Left lung (tissue), 10 donors: Measurements from ENCODE around the gene PCSK5. TPM values are rescaled to one million over a fixed set of nuclear protein-coding genes. Genes with fewer than 3 reads are reported as not detected.

Experiments used
- ATAC-seq: fragments of 200-7000 bp; cut with Tn5 transposase; one replicate; pipeline ENCODE4 v1.9.1; 2020; ENCODE audit warnings: moderate library complexity
- DNase-seq, 4 donors: peaks; one replicate each; pipeline ENCODE4 v3.0.0-alpha.2; 2013 to 2020
- H3K27ac ChIP-seq, 2 donors: fragments of 200-600 bp; sonication (generic) in 1 of 2; one replicate each; pipeline versions ENCODE4 v1.5.0 to v1.8.0; 2020 to 2021
- H3K27me3 ChIP-seq, 2 donors: fragments of 200-600 bp; sonication (generic) in 1 of 2; one replicate each; pipeline versions ENCODE4 v1.5.0 to v1.8.0; 2020 to 2021
- H3K36me3 ChIP-seq, 2 donors: fragments of 200-600 bp; sonication (generic) in 1 of 2; one replicate each; pipeline versions ENCODE4 v1.5.0 to v1.8.0; 2020 to 2021
- H3K4me1 ChIP-seq, 2 donors: fragments of 200-600 bp; one replicate each; pipeline ENCODE4 v1.8.0; 2021
- H3K4me3 ChIP-seq, 2 donors: fragments of 200-600 bp; sonication (generic) in 1 of 2; one replicate each; pipeline versions ENCODE4 v1.5.0 to v1.8.0; 2020 to 2021; ENCODE audit warnings: mild to moderate bottlenecking in 1 of 2
- H3K9me3 ChIP-seq, 2 donors: fragments of 200-600 bp; sonication (generic) in 1 of 2; one replicate each; pipeline versions ENCODE4 v1.5.0 to v1.8.0; 2020 to 2021
- intact Hi-C, 2 donors: fragments of 100-400 bp; cut with DNase I; formaldehyde crosslinking; loops; one replicate each; pipeline versions ENCODE4 v1.11.2 to v1.14.2; 2022
- polyA plus RNA-seq, 6 donors: library from polyadenylated mRNA; unstranded; fragments of 120-200 nt; gene quantifications; one replicate each; pipeline ENCODE4 v1.2.1, GENCODE V29; 2013; ENCODE audit not compliant: insufficient read length in 6 of 6
- total RNA-seq, 2 donors: library from RNA; stranded (reverse); fragmentation: NEBNext Ultra II Directional; extraction: Animal tissue kit (Norgen Biotek cat#: 25700); gene quantifications; one replicate each; pipeline ENCODE4 v1.2.1, GENCODE V29; 2021
- TF ChIP-seq, protein P1 (sequence below), 2 donors: fragments of 200-600 bp; sonication (generic) in 1 of 2; IDR thresholded peaks; one replicate each; pipeline versions ENCODE4 v1.5.0 to v1.8.0; 2021; ENCODE audit warnings: antibody characterized with exemption in 2 of 2
- donor health status: DM: no; HTN: yes; CAD: no.
- donor health status: DM: no; HTN: no; CAD: no.

PCSK5 gene
- total and polyA plus RNA-seq, 8 donors = 6.8 to 20.3 (median 11.3) TPM

GRCh38 chr9:76115396-76115795 is 224.9 kb downstream of the PCSK5 start:
- intact Hi-C loops = no loop called here
- H3K4me1 ChIP-seq = peaks cover 0 to 1% of the 10 kb centered on the region in 2 donors
- no peak for ATAC-seq

DNA sequence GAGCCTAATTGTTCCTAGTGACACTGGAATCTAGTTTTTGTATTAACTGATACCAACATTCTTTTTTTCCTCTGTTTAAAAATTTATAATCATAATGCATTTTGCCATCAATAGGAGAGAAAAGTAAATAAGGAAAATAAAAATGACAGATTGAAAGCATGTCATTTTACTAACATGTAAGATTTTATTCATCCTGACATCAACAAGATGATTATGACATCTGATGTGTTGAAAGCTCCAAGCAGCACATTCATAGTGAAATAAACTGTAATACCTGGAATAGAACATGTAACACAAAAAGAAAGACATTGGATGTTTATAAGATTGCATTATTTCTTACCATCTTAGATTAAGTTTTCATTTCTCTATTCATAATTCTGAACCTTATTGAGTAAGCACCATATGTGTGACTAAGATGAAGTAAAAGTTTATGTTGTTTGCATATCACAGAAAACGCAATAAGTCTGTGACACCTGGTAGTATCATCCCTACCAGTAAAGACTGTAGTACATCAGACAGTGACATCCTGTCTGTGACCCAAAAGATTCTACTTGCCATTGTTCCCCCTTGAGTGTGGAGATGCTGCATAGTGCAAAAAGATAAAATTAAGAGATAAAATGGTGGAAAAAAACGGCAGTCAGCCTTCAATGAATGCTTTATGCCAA is 225.6 kb downstream of the PCSK5 start:
- H3K27ac ChIP-seq = no peak overlapping the region
- H3K36me3 ChIP-seq = no peaks in the 10 kb centered on the region
- H3K9me3 ChIP-seq = no peaks in the 10 kb centered on the region
- intact Hi-C loops = no loop called here
- no peaks in the 10 kb centered on the region for H3K4me1 ChIP-seq
- DNase-seq (no peak), ATAC-seq (no peak)
- TF ChIP-seq, protein P1, sequence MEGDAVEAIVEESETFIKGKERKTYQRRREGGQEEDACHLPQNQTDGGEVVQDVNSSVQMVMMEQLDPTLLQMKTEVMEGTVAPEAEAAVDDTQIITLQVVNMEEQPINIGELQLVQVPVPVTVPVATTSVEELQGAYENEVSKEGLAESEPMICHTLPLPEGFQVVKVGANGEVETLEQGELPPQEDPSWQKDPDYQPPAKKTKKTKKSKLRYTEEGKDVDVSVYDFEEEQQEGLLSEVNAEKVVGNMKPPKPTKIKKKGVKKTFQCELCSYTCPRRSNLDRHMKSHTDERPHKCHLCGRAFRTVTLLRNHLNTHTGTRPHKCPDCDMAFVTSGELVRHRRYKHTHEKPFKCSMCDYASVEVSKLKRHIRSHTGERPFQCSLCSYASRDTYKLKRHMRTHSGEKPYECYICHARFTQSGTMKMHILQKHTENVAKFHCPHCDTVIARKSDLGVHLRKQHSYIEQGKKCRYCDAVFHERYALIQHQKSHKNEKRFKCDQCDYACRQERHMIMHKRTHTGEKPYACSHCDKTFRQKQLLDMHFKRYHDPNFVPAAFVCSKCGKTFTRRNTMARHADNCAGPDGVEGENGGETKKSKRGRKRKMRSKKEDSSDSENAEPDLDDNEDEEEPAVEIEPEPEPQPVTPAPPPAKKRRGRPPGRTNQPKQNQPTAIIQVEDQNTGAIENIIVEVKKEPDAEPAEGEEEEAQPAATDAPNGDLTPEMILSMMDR (IDR thresholded peaks at IDR 0.05) = no peak
- no peaks in the 10 kb centered on the region for H3K27me3 ChIP-seq
- no peak overlapping the region for H3K4me3 ChIP-seq

More at GRCh38 chr9:76115396-76115795, 224.9 kb downstream of the PCSK5 start:
- TF ChIP-seq, protein P1 (IDR thresholded peaks at IDR 0.05) = no peak
- no peak for DNase-seq
- Histone ChIP-seq H3K27me3 (no peaks in the 10 kb centered on the region), H3K36me3 (no peaks in the 10 kb centered on the region), H3K27ac (no peak overlapping the region), H3K4me3 (no peak overlapping the region), H3K9me3 (no peaks in the 10 kb centered on the region)

- no peaks in the 10 kb centered on the region for H3K27me3 ChIP-seq
- H3K36me3 ChIP-seq = no peaks in the 10 kb centered on the region
- no peak overlapping the region for H3K4me3 ChIP-seq
- DNase-seq (no peak), ATAC-seq (no peak)
- no peaks in the 10 kb centered on the region for H3K4me1 ChIP-seq
- H3K9me3 ChIP-seq = no peaks in the 10 kb centered on the region
- TF ChIP-seq, protein P1 (IDR thresholded peaks at IDR 0.05) = no peak
- intact Hi-C loops = no loop called here
- H3K27ac ChIP-seq = no peak overlapping the region
Measured at GRCh38 chr9:76116913-76117312, 226.4 kb downstream of the PCSK5 start.

GRCh38 chr9:76127637-76128036 is 237.2 kb downstream of the PCSK5 start:
- no peaks in the 10 kb centered on the region for H3K9me3 ChIP-seq
- no peak for DNase-seq
- H3K36me3 ChIP-seq = no peaks in the 10 kb centered on the region
- TF ChIP-seq, protein P1 (IDR thresholded peaks at IDR 0.05) = no peak
- H3K27me3 ChIP-seq = no peaks in the 10 kb centered on the region
- intact Hi-C loops = no loop called here
- no peak overlapping the region for H3K4me3 ChIP-seq
- no peak overlapping the region for H3K27ac ChIP-seq
- no peaks in the 10 kb centered on the region for H3K4me1 ChIP-seq
- no peak for ATAC-seq

DNA sequence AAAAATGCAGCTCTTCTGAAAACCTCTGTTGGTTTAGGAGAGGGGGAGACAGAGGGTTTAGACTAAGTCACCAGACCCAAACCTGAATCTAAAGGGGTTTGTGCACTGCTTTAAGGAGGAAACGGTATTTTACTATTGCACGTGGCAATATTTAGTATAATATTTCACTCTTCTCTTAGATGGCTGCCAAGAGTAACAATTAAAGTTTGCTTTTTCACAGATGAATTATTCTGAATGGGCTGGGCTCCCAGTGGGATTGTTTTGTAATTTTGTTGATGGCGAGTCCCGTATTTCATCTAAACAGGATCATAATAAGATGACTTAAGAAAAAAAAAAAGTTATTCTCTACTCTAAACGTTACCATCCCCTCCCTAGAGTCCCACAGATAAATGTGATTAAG is 245.4 kb downstream of the PCSK5 start:
- ATAC-seq (no peak), DNase-seq (no peak)
- no peak overlapping the region for H3K27ac ChIP-seq
- intact Hi-C loops = no loop called here
- no peaks in the 10 kb centered on the region for H3K4me1 ChIP-seq
- TF ChIP-seq, protein P1 (IDR thresholded peaks at IDR 0.05) = no peak
- no peaks in the 10 kb centered on the region for H3K27me3 ChIP-seq
- no peaks in the 10 kb centered on the region for H3K36me3 ChIP-seq
- no peak overlapping the region for H3K4me3 ChIP-seq
- no peaks in the 10 kb centered on the region for H3K9me3 ChIP-seq
